ENCODE results near the gene PTGES2. TPM values are rescaled to one million over a fixed set of nuclear protein-coding genes. Genes with fewer than 3 reads are reported as not detected.

Gene PTGES2
- polyA plus RNA-seq, 1 donor from 2014 or later: 55.9 TPM

DNA sequence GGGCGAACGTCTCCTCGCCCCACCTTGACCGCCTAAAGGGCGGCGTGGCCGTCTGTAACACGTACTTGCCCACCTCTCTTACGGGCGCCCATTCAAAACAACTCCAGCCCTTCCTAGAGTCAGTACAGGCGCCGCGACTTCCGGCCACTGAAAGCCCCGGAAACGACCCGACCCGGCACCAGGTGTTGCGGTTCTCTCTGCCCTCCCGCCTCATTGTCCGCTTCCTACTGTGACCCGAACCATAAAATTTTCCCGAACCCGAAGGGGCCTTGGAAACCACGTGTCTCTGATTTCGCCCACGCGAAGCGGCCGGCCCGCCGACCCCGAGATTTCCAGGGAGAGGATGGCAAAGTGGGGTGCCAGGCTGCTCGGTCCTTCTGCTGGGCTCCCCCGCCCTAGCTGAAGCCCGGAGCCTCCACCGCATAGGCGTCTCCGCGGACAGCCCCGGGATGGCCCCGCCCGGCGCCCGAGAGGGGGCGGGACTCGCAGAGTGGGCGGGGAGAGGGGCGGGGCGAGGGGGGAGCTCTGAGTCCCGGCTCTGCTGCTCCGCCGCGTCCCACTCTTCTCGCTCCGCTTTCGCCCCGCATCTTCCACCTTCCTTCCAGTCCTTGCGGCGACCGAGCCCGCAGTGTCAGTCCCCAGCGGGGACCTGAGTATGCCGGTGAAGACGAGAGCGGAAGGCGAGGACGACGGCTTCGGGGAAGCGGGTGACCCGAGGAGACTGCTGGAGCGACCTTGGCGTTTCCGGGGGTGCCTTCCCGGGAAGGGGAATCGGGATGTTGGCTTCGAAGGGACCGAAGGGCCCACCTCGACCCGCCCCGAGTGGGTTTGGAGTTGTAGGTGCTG lies 684 bp upstream of the PTGES2 start:
- no peaks in the 10 kb centered on the region for H3K36me3 ChIP-seq (ENCODE audit: insufficient read depth, low read length)
- peak overlapping the region; percentile 62 for H3K4me2 ChIP-seq (ENCODE audit: low read length)
- H3K27ac ChIP-seq (ENCODE audit: low read length): peak overlapping the region; percentile 84
- peak overlapping the region; percentile 89 for H3K9ac ChIP-seq (ENCODE audit: low read length)
- no peaks in the 10 kb centered on the region for H3K27me3 ChIP-seq (ENCODE audit: insufficient read depth, low read depth, low read length)
- TF ChIP-seq SMC3 (conservative IDR thresholded peaks at IDR 0.05; ENCODE audit: poor library complexity) (no peak), MXI1 (conservative IDR thresholded peaks at IDR 0.05; ENCODE audit: poor library complexity, severe bottlenecking) (peak; percentile 87), POLR2AphosphoS5 (IDR thresholded peaks at IDR 0.05) (peak; percentile 60), TAF1 (IDR thresholded peaks at IDR 0.05; ENCODE audit: low read depth) (no peak), EZH2 (IDR thresholded peaks at IDR 0.05; ENCODE audit: borderline replicate concordance, insufficient read depth, low read length, poor library complexity, severe bottlenecking) (no peak), RAD21 (conservative IDR thresholded peaks at IDR 0.05) (no peak), EP300 (conservative IDR thresholded peaks at IDR 0.05; ENCODE audit: poor library complexity, severe bottlenecking) (no peak)
- TF ChIP-seq, protein P1, sequence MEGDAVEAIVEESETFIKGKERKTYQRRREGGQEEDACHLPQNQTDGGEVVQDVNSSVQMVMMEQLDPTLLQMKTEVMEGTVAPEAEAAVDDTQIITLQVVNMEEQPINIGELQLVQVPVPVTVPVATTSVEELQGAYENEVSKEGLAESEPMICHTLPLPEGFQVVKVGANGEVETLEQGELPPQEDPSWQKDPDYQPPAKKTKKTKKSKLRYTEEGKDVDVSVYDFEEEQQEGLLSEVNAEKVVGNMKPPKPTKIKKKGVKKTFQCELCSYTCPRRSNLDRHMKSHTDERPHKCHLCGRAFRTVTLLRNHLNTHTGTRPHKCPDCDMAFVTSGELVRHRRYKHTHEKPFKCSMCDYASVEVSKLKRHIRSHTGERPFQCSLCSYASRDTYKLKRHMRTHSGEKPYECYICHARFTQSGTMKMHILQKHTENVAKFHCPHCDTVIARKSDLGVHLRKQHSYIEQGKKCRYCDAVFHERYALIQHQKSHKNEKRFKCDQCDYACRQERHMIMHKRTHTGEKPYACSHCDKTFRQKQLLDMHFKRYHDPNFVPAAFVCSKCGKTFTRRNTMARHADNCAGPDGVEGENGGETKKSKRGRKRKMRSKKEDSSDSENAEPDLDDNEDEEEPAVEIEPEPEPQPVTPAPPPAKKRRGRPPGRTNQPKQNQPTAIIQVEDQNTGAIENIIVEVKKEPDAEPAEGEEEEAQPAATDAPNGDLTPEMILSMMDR (IDR thresholded peaks at IDR 0.05; ENCODE audit: poor library complexity, severe bottlenecking): no peak
- TF ChIP-seq, protein P2, sequence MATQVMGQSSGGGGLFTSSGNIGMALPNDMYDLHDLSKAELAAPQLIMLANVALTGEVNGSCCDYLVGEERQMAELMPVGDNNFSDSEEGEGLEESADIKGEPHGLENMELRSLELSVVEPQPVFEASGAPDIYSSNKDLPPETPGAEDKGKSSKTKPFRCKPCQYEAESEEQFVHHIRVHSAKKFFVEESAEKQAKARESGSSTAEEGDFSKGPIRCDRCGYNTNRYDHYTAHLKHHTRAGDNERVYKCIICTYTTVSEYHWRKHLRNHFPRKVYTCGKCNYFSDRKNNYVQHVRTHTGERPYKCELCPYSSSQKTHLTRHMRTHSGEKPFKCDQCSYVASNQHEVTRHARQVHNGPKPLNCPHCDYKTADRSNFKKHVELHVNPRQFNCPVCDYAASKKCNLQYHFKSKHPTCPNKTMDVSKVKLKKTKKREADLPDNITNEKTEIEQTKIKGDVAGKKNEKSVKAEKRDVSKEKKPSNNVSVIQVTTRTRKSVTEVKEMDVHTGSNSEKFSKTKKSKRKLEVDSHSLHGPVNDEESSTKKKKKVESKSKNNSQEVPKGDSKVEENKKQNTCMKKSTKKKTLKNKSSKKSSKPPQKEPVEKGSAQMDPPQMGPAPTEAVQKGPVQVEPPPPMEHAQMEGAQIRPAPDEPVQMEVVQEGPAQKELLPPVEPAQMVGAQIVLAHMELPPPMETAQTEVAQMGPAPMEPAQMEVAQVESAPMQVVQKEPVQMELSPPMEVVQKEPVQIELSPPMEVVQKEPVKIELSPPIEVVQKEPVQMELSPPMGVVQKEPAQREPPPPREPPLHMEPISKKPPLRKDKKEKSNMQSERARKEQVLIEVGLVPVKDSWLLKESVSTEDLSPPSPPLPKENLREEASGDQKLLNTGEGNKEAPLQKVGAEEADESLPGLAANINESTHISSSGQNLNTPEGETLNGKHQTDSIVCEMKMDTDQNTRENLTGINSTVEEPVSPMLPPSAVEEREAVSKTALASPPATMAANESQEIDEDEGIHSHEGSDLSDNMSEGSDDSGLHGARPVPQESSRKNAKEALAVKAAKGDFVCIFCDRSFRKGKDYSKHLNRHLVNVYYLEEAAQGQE (IDR thresholded peaks at IDR 0.05; ENCODE audit: borderline replicate concordance): no peak
- H3F3A ChIP-seq (ENCODE audit: insufficient read depth, low read length, poor library complexity, severe bottlenecking): no peaks in the 10 kb centered on the region
- no peaks in the 10 kb centered on the region for H3K9me3 ChIP-seq (ENCODE audit: low read length)
- H3K4me3 ChIP-seq (ENCODE audit: low read length): peak overlapping the region; percentile 98
- peaks cover 11% of the 10 kb centered on the region for H3K79me2 ChIP-seq (replicated peaks; ENCODE audit: insufficient read depth, low read length)
- no peaks in the 10 kb centered on the region for H4K20me1 ChIP-seq (ENCODE audit: insufficient read depth)
- no peaks in the 10 kb centered on the region for H3K9me2 ChIP-seq (ENCODE audit: insufficient read depth, low read length)
- peak overlapping the region; percentile 95 for H2AFZ ChIP-seq (ENCODE audit: low read depth, low read length)

DNA sequence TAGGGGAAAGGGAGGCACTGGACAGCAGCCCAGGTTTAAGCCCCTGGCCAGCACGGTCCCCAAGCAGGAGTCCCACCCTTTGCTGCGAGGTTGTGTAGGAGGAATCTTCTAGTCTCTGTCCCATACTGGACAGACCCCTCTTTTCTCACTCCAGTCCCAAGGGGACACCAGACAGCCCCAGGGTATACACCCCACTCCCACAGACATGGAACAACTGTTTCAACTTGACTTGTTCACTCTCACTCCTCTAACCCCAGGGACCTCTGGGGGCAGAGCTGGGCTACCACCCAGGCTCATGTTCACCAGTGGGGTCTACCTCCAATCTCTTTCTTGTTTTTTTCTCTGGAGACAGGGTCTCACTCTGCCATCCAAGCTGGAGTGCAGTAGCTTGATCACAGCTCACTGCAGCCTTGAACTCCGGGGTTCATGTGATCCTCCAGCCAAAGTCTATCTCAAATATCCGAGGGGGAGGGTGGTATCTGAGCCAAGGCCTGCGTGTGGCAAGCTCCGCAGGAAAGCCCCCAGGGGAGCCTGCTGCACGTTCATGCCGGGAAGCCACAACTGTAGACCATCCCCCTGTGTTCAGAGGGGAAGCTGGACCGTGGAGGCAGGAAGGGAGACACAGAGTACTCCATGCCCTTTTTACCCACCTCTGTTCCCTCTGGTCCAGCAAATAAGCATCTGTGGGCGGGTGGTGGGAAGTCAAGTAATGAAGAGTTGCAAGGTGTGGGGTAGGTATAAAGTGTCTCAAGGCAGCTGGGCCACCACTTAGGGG lies 1.8 kb downstream of the PTGES2 start:
- Histone ChIP-seq H3F3A (ENCODE audit: insufficient read depth, low read length, poor library complexity, severe bottlenecking) (no peaks in the 10 kb centered on the region), H3K4me3 (ENCODE audit: low read length) (peak overlapping the region; percentile 98), H3K9me3 (ENCODE audit: low read length) (no peaks in the 10 kb centered on the region), H3K4me2 (ENCODE audit: low read length) (no peak overlapping the region), H4K20me1 (ENCODE audit: insufficient read depth) (no peaks in the 10 kb centered on the region), H3K27me3 (ENCODE audit: insufficient read depth, low read depth, low read length) (no peaks in the 10 kb centered on the region), H3K79me2 (replicated peaks; ENCODE audit: insufficient read depth, low read length) (peaks cover 11% of the 10 kb centered on the region), H2AFZ (ENCODE audit: low read depth, low read length) (no peak overlapping the region), H3K9me2 (ENCODE audit: insufficient read depth, low read length) (no peaks in the 10 kb centered on the region), H3K9ac (ENCODE audit: low read length) (no peak overlapping the region), H3K27ac (ENCODE audit: low read length) (no peak overlapping the region), H3K36me3 (ENCODE audit: insufficient read depth, low read length) (no peaks in the 10 kb centered on the region)
- TF ChIP-seq, protein P2 (IDR thresholded peaks at IDR 0.05; ENCODE audit: borderline replicate concordance): no peak
- TF ChIP-seq EZH2 (IDR thresholded peaks at IDR 0.05; ENCODE audit: borderline replicate concordance, insufficient read depth, low read length, poor library complexity, severe bottlenecking) (no peak), TAF1 (IDR thresholded peaks at IDR 0.05; ENCODE audit: low read depth) (no peak), RAD21 (conservative IDR thresholded peaks at IDR 0.05) (no peak), MXI1 (conservative IDR thresholded peaks at IDR 0.05; ENCODE audit: poor library complexity, severe bottlenecking) (no peak)

All from neural cell (in vitro differentiated cells).